GM12878 (cell line): ENCODE data around the gene UBE2J2. TPM values are rescaled to one million over a fixed set of nuclear protein-coding genes. Genes with fewer than 3 reads are reported as not detected.

Experiments used
- ATAC-seq: fragments of 200-7000 bp; cut with Tn5 transposase; 3 replicates; pipeline ENCODE4 v1.9.1; 2020; ENCODE audit warnings: mild to moderate bottlenecking, moderate library complexity
- BruUV-seq: library from RNA; stranded (reverse); fragments of 400-500 nt; replicated peaks from 2 replicates; lab custom pipeline; 2021; lab: Mats Ljungman, UMichigan
- CTCF ChIA-PET: fragments of 300-600 bp; sonication (Branson Sonifier 250); formaldehyde crosslinking; extraction: SDS; loops from one replicate; lab custom pipeline; 2021; ENCODE audit warnings: inconsistent platforms; lab: Yijun Ruan, JAX
- POLR2A ChIA-PET: fragments of 350-600 bp; formaldehyde crosslinking; extraction: SDS; loops from one replicate; lab custom pipeline; 2021; ENCODE audit warnings: inconsistent platforms; lab: Charles Lee
- RAD21 ChIA-PET: fragments of 300-600 bp; sonication (Branson Sonifier 250); formaldehyde crosslinking; loops from one replicate; lab custom pipeline; 2023; ENCODE audit warnings: antibody characterized with exemption; ENCODE audit not compliant: unreplicated experiment; lab: Charles Lee
- SMC1A ChIA-PET: fragments of 300-600 bp; sonication (Branson Sonifier 250); formaldehyde crosslinking; loops from one replicate; lab custom pipeline; 2023; ENCODE audit not compliant: unreplicated experiment, uncharacterized antibody; lab: Charles Lee
- DNase-seq: peaks from one replicate; pipeline ENCODE4 v3.0.0-alpha.2; 2011; ENCODE audit warnings: low read depth, low spot score
- FAIRE-seq: peaks from 3 replicates; lab custom pipeline; 2011; peaks lifted over from hg19 to GRCh38; lab: Jason Lieb, UNC
- H2AFZ ChIP-seq: 2 replicates; pipeline ENCODE4 v1.6.0; 2011; ENCODE audit warnings: low read depth, low read length, control low read depth; ENCODE audit not compliant: control insufficient read depth
- H3K27ac ChIP-seq: 2 replicates; pipeline ENCODE4 v1.5.1; 2011; ENCODE audit warnings: control low read depth; ENCODE audit not compliant: control insufficient read depth, insufficient read depth
- H3K27me3 ChIP-seq, 2 experiments: replicated peaks in 1 of 2; 2 replicates each; pipeline versions ENCODE4 v1.6.0 to v1.6.1; 2011; ENCODE audit warnings: low read length in 1 of 2; ENCODE audit not compliant: control insufficient read depth in 2 of 2, insufficient read depth in 2 of 2
- H3K36me3 ChIP-seq, 2 experiments: 2 replicates each; pipeline ENCODE4 v1.5.1; 2011; ENCODE audit warnings: low read length in 1 of 2; ENCODE audit not compliant: control insufficient read depth in 2 of 2, insufficient read depth in 2 of 2
- H3K4me1 ChIP-seq: 2 replicates; pipeline ENCODE4 v1.6.1; 2011; ENCODE audit warnings: mild to moderate bottlenecking, low read length, moderate library complexity, mixed read lengths; ENCODE audit not compliant: control insufficient read depth, insufficient read depth
- H3K4me2 ChIP-seq: 2 replicates; pipeline ENCODE4 v1.6.0; 2011; ENCODE audit warnings: control low read depth; ENCODE audit not compliant: control insufficient read depth, insufficient read depth
- H3K4me3 ChIP-seq: fragments of 200-600 bp; sonication (generic); 2 replicates; pipeline ENCODE4 v1.5.1; 2016
- H3K79me2 ChIP-seq: 2 replicates; pipeline ENCODE4 v1.6.0; 2011; ENCODE audit warnings: low read length; ENCODE audit not compliant: control insufficient read depth, insufficient read depth
- H3K9ac ChIP-seq: 2 replicates; pipeline ENCODE4 v1.8.0; 2011; ENCODE audit warnings: low read length, control low read depth, mixed read lengths; ENCODE audit not compliant: control insufficient read depth, insufficient read depth
- H3K9me3 ChIP-seq: replicated peaks from 3 replicates; pipeline ENCODE4 v1.5.1; 2011; ENCODE audit warnings: mild to moderate bottlenecking, low read length; ENCODE audit not compliant: control insufficient read depth, insufficient read depth
- H4K20me1 ChIP-seq: 2 replicates; pipeline ENCODE4 v1.6.0; 2011; ENCODE audit not compliant: control insufficient read depth, insufficient read depth
- BMI1 ChIP-seq: fragments of 450-650 bp; IDR thresholded peaks from 2 replicates; pipeline ENCODE4 v1.6.1; 2016; ENCODE audit warnings: mild to moderate bottlenecking, moderate library complexity, borderline replicate concordance
- CBFB ChIP-seq: IDR thresholded peaks from 2 replicates; pipeline ENCODE4 v1.6.1; 2016; ENCODE audit warnings: antibody characterized with exemption, low read depth
- CEBPB ChIP-seq, 2 experiments: fragments of 150-350 bp in 1 of 2; IDR thresholded peaks; 2 replicates each; pipeline ENCODE4 v1.6.1; 2012 to 2014; ENCODE audit warnings: low read depth in 2 of 2, low read length in 2 of 2, borderline replicate concordance in 1 of 2, inconsistent platforms in 1 of 2
- HSF1 ChIP-seq: fragments of 150-350 bp; IDR thresholded peaks from 2 replicates; pipeline ENCODE4 v1.6.1; 2014; ENCODE audit warnings: mild to moderate bottlenecking, low read depth, low read length
- MEF2B ChIP-seq: fragments of 450-650 bp; IDR thresholded peaks from 2 replicates; pipeline ENCODE4 v1.6.1; 2018; ENCODE audit warnings: mild to moderate bottlenecking, moderate library complexity; ENCODE audit not compliant: partially characterized antibody, poor library complexity, severe bottlenecking
- MYB ChIP-seq: fragments of 150-350 bp; IDR thresholded peaks from 2 replicates; pipeline ENCODE4 v1.6.1; 2014; ENCODE audit warnings: mild to moderate bottlenecking, low read depth, low read length, borderline replicate concordance
- NR2F1 ChIP-seq: fragments of 450-650 bp; conservative IDR thresholded peaks from 2 replicates; pipeline ENCODE4 v1.6.1; 2017; ENCODE audit warnings: mild to moderate bottlenecking
- PBX3 ChIP-seq: IDR thresholded peaks from 2 replicates; pipeline ENCODE4 v1.6.1; 2011; ENCODE audit warnings: mild to moderate bottlenecking, low read depth, low read length, moderate library complexity; ENCODE audit not compliant: insufficient replicate concordance
- POLR2A ChIP-seq: IDR thresholded peaks from 2 replicates; pipeline ENCODE4 v1.6.1; 2011; ENCODE audit warnings: low read depth, mild to moderate bottlenecking, low read length
- RB1 ChIP-seq: fragments of 450-650 bp; formaldehyde crosslinking; IDR thresholded peaks from 2 replicates; pipeline ENCODE4 v1.6.1; 2017; ENCODE audit warnings: mild to moderate bottlenecking, borderline replicate concordance
- RCOR1 ChIP-seq: conservative IDR thresholded peaks from 2 replicates; pipeline ENCODE4 v1.6.1; 2012; ENCODE audit warnings: low read depth, low read length, improper control_type of control experiment
- SMAD1 ChIP-seq: fragments of 450-650 bp; IDR thresholded peaks from 2 replicates; pipeline ENCODE4 v1.6.1; 2018; ENCODE audit warnings: mild to moderate bottlenecking, low read depth; ENCODE audit not compliant: partially characterized antibody
- SPI1 ChIP-seq: IDR thresholded peaks from 2 replicates; pipeline ENCODE4 v1.6.1; 2011; ENCODE audit warnings: low read depth, mild to moderate bottlenecking, low read length, moderate library complexity, borderline replicate concordance; ENCODE audit not compliant: insufficient read depth
- SUZ12 ChIP-seq: fragments of 200-600 bp; sonication (generic); IDR thresholded peaks from one replicate; pipeline ENCODE4 v1.6.1; 2018; ENCODE audit warnings: antibody characterized with exemption, mild to moderate bottlenecking; ENCODE audit not compliant: unreplicated experiment
- TCF7 ChIP-seq: IDR thresholded peaks from 2 replicates; pipeline ENCODE4 v1.6.1; 2014; ENCODE audit warnings: antibody characterized with exemption, borderline replicate concordance
- WGBS: methylation state at CpG from one replicate; pipeline ENCODE4 v1.1.6; 2016; ENCODE audit warnings: low lambda C conversion rate; ENCODE audit not compliant: insufficient replicate concordance, insufficient coverage; ENCODE audit errors: missing lambda C conversion rate; 5-methylcytosine and 5-hydroxymethylcytosine counted together
- in situ Hi-C: fragments of 300-500 bp; cut with MboI; formaldehyde crosslinking; loops from 9 replicates; pipeline ENCODE4 v1.14.3; 2018; ENCODE audit warnings: mixed read lengths
- intact Hi-C: fragments of 100-400 bp; cut with micrococcal nuclease; formaldehyde crosslinking; loops from one replicate; pipeline ENCODE4 v1.14.2; 2022; ENCODE audit not compliant: unreplicated experiment
- polyA plus RNA-seq, 11 experiments: library from polyadenylated mRNA; depleted of rRNA in 4 of 11; unstranded in 6 of 11; stranded (reverse) in 5 of 11; fragments of >200 nt; fragmentation: Nextera tagmentation in 4 of 11; fragmentation: Illumina TruSeq in 1 of 11; extraction: Ambion mirVana in 4 of 11; extraction: Trizol in 1 of 11; gene quantifications; 1 replicate in 1 of 11; 2 replicates in 10 of 11; pipeline versions ENCODE4 v1.2.1 to v1.2.3, GENCODE V29; 2011 to 2016; ENCODE audit warnings: inconsistent platforms in 2 of 11, missing spikeins in 2 of 11, low read depth in 1 of 11
- total RNA-seq, 4 experiments: library from RNA; depleted of rRNA in 3 of 4; stranded (reverse); fragments of >200 nt in 3 of 4; fragmentation: Illumina TruSeq in 1 of 4; extraction: Trizol in 1 of 4; gene quantifications; 2 replicates each; pipeline versions ENCODE4 v1.2.1 to v1.2.3, GENCODE V29; 2013 to 2021
- TF ChIP-seq, protein P1 (sequence below): IDR thresholded peaks from 2 replicates; pipeline ENCODE4 v1.6.1; 2012; ENCODE audit warnings: mild to moderate bottlenecking, low read depth, low read length

UBE2J2 gene
- total and polyA plus RNA-seq, 10 of the 15 experiments (the other 5 are each of a cell fraction or from before 2014, with no cell fraction given): 0.72 to 70.5 (median 49.2) TPM

DNA sequence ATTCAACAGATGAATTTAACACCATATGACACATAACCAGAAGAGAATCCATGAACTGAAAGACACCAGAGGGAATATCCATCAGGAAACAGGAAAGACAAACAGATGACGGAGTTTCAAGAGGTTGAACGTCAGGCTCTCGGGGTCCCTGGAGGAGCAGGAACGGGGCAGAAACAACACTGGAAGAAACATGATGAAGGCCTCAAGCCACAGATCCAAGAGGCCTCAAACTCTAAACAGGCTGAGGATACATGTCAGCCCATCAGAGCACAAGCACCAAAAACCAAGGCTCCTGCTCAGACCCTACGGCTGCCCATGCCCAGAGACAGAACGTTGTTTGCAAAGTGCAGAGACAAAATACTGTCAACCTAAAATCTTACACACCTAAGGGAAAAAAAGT, 43.8 kb upstream of the UBE2J2 start:
- POLR2A ChIA-PET: no interaction called here
- WGBS: 99% methylated on average over 6 of the region's 6 CpGs
- DNase-seq: no peak
- SMC1A ChIA-PET: no interaction called here
- Histone ChIP-seq H3K4me3 (no peak overlapping the region), H3K27me3 (no peaks in the 10 kb centered on the region), H3K4me1 (no peaks in the 10 kb centered on the region), H3K79me2 (peaks cover 16% of the 10 kb centered on the region), H3K9me3 (no peaks in the 10 kb centered on the region), H3K36me3 (peaks cover 3 to 33% of the 10 kb centered on the region in 2 experiments; a peak in 3 of 4 replicates), H2AFZ (no peak overlapping the region), H4K20me1 (no peaks in the 10 kb centered on the region; the same call in 1 of the 2 replicates), H3K9ac (no peak overlapping the region), H3K4me2 (no peak overlapping the region), H3K27ac (no peak overlapping the region)
- BruUV-seq: no TSS peak
- CTCF ChIA-PET: no interaction called here
- RAD21 ChIA-PET: no interaction called here
- intact Hi-C loops (no loop called here), in situ Hi-C loops (no loop called here)
- no peak for ATAC-seq
- no peak for FAIRE-seq
- TF ChIP-seq RCOR1: no peak
- TF ChIP-seq BMI1: no peak
- no peak for TF ChIP-seq CEBPB (IDR thresholded peaks at IDR 0.05; ENCODE audit: borderline replicate concordance in 1 of 2, low read depth in 2 of 2, low read length in 2 of 2)
- TF ChIP-seq, protein P1, sequence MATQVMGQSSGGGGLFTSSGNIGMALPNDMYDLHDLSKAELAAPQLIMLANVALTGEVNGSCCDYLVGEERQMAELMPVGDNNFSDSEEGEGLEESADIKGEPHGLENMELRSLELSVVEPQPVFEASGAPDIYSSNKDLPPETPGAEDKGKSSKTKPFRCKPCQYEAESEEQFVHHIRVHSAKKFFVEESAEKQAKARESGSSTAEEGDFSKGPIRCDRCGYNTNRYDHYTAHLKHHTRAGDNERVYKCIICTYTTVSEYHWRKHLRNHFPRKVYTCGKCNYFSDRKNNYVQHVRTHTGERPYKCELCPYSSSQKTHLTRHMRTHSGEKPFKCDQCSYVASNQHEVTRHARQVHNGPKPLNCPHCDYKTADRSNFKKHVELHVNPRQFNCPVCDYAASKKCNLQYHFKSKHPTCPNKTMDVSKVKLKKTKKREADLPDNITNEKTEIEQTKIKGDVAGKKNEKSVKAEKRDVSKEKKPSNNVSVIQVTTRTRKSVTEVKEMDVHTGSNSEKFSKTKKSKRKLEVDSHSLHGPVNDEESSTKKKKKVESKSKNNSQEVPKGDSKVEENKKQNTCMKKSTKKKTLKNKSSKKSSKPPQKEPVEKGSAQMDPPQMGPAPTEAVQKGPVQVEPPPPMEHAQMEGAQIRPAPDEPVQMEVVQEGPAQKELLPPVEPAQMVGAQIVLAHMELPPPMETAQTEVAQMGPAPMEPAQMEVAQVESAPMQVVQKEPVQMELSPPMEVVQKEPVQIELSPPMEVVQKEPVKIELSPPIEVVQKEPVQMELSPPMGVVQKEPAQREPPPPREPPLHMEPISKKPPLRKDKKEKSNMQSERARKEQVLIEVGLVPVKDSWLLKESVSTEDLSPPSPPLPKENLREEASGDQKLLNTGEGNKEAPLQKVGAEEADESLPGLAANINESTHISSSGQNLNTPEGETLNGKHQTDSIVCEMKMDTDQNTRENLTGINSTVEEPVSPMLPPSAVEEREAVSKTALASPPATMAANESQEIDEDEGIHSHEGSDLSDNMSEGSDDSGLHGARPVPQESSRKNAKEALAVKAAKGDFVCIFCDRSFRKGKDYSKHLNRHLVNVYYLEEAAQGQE: no peak
- TF ChIP-seq TCF7: no peak
- no peak for TF ChIP-seq CBFB
- no peak for TF ChIP-seq HSF1
- no peak for TF ChIP-seq PBX3
- no peak for TF ChIP-seq SMAD1
- TF ChIP-seq NR2F1: no peak
- TF ChIP-seq POLR2A: no peak
- TF ChIP-seq RB1: no peak
- no peak for TF ChIP-seq SUZ12
- no peak for TF ChIP-seq MYB
- TF ChIP-seq MEF2B: no peak
- no peak for TF ChIP-seq SPI1
